ENCODE results near the gene OR51S1. TPM values are rescaled to one million over a fixed set of nuclear protein-coding genes. Genes with fewer than 3 reads are reported as not detected.
A peak's percentile ranks its signal among the peaks of the same experiment; 100 is the strongest.
"Not testable (repeated sequence)": the region's sequence is repeated elsewhere in the genome, so short reads cannot be mapped to it uniquely, and the experiment has no call there.

Gene OR51S1
- total RNA-seq, 1 experiment from 2014 or later = not detected

GRCh38 chr11:4808476-4808875 lies 40.5 kb downstream of the OR51S1 start:
- no peak for DNase-seq (ENCODE audit: low spot score)

GRCh38 chr11:4804280-4804679 lies 44.7 kb downstream of the OR51S1 start, which contains the start of gene OR52R1:
TSS of gene OR52R1 (minus strand) at chr11:4804380. CDS start at chr11:4804380, 0 bp downstream.
- no peak for DNase-seq (ENCODE audit: low spot score)

- DNase-seq (ENCODE audit: low spot score) = not testable (repeated sequence)
Observed at GRCh38 chr11:4801316-4801715, 47.7 kb downstream of the OR51S1 start.

- peak; percentile 28 for DNase-seq (ENCODE audit: low spot score)
Observed at GRCh38 chr11:4798427-4799183, 50.4 kb downstream of the OR51S1 start.

Other genes starting within 250 kb of the OR51S1 start
- 16.6 and 25.6 TPM in 2 replicates for gene TRIM68, start 241.0 kb downstream of the OR51S1 start, total RNA-seq (2014; rRNA removed; shearing (Covaris generic))
- gene OR51D1, start 211.7 kb downstream of the OR51S1 start, total RNA-seq (2014; rRNA removed; shearing (Covaris generic)) = not detected in 2 replicates
- gene OR51E1, start 205.2 kb downstream of the OR51S1 start, total RNA-seq (2014; rRNA removed; shearing (Covaris generic)) = not detected in 2 replicates
- 0.37 and 1.2 TPM in 2 replicates for gene OR51E2, start 151.4 kb downstream of the OR51S1 start, total RNA-seq (2014; rRNA removed; shearing (Covaris generic))
- not detected in 2 replicates for gene MMP26, start 144.4 kb downstream of the OR51S1 start, total RNA-seq (2014; rRNA removed; shearing (Covaris generic))
- gene OR51F1, start 79.3 kb downstream of the OR51S1 start, total RNA-seq (2014; rRNA removed; shearing (Covaris generic)) = not detected in 2 replicates
- not detected in 2 replicates for gene OR52R1, start 44.8 kb downstream of the OR51S1 start, total RNA-seq (2014; rRNA removed; shearing (Covaris generic))
- gene OR51F2, start 27.9 kb downstream of the OR51S1 start, total RNA-seq (2014; rRNA removed; shearing (Covaris generic)) = not detected in 2 replicates
- gene OR51T1, start 32.7 kb upstream of the OR51S1 start, total RNA-seq (2014; rRNA removed; shearing (Covaris generic)) = not detected in 2 replicates
- gene OR51A7, start 54.6 kb upstream of the OR51S1 start, total RNA-seq (2014; rRNA removed; shearing (Covaris generic)) = not detected in 2 replicates
- gene OR51G2, start 70.1 kb upstream of the OR51S1 start, total RNA-seq (2014; rRNA removed; shearing (Covaris generic)) = not detected in 2 replicates
- gene OR51G1, start 75.1 kb upstream of the OR51S1 start, total RNA-seq (2014; rRNA removed; shearing (Covaris generic)) = not detected in 2 replicates
- not detected in 2 replicates for gene OR51A4, start 98.4 kb upstream of the OR51S1 start, total RNA-seq (2014; rRNA removed; shearing (Covaris generic))
- not detected in 2 replicates for gene OR51A2, start 106.5 kb upstream of the OR51S1 start, total RNA-seq (2014; rRNA removed; shearing (Covaris generic))
- gene OR51L1, start 145.6 kb upstream of the OR51S1 start, total RNA-seq (2014; rRNA removed; shearing (Covaris generic)) = not detected in 2 replicates
- gene OR52J3, start 197.3 kb upstream of the OR51S1 start, total RNA-seq (2014; rRNA removed; shearing (Covaris generic)) = not detected in 2 replicates
- gene OR52E2, start 210.4 kb upstream of the OR51S1 start, total RNA-seq (2014; rRNA removed; shearing (Covaris generic)) = 0.23 and 1.8 TPM in 2 replicates
- not detected in 2 replicates for gene OR52E1, start 220.4 kb upstream of the OR51S1 start, total RNA-seq (2014; rRNA removed; shearing (Covaris generic))